Epithelial cell of esophagus (primary cell): ENCODE results near the gene PTGR3.

Experiments
- DNase-seq: peaks from one replicate; pipeline ENCODE4 v3.0.0; 2010; ENCODE audit warnings: low read depth
- H3K4me3 ChIP-seq: 2 replicates; pipeline ENCODE4 v1.5.1; 2011; ENCODE audit warnings: mild to moderate bottlenecking, low read length, control low read depth
- TF ChIP-seq, protein P1 (sequence below): IDR thresholded peaks from 2 replicates; pipeline ENCODE4 v1.5.1; 2011; ENCODE audit warnings: low read depth, mild to moderate bottlenecking, low read length, control low read depth, inconsistent platforms; ENCODE audit not compliant: insufficient read depth; ENCODE audit errors: missing control alignments

The PTGR3 gene

DNA sequence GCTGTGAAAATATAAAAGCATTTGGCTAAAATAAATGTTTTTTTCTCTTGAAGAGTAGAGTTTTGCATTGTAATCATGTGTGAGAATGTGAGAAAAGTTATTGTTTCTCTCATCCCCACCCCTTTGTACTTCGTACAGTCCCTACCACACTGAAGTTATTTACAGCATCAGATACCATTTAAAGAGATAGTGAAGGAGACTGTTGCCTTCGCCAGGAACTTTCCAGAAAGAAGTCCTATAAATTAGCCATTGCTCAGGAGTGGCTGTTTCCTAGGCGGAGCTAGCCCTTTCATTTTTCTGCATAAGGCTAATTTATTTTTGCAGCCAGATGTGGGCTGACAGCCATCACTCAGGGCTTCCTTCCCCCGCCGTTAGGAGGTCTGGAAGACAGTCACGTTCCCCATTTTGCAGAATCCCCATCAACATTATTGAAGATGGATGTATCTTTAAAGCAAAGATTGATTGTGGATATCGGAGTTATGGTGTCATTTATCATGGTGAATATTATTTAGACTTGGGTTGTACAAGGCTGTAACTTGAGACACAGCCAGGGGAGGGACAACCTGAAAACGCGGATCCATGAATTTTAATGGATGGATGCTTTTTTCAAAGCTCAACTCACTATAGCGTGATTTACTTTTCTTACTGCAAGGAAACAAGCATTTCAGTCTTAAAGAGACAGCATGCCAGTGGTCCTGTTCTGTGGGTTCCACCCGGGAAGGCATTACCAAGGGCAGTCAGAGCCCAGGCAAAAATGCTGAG lies 18.8 kb upstream of the PTGR3 start:
- H3K4me3 ChIP-seq = no peak overlapping the region
- TF ChIP-seq, protein P1, sequence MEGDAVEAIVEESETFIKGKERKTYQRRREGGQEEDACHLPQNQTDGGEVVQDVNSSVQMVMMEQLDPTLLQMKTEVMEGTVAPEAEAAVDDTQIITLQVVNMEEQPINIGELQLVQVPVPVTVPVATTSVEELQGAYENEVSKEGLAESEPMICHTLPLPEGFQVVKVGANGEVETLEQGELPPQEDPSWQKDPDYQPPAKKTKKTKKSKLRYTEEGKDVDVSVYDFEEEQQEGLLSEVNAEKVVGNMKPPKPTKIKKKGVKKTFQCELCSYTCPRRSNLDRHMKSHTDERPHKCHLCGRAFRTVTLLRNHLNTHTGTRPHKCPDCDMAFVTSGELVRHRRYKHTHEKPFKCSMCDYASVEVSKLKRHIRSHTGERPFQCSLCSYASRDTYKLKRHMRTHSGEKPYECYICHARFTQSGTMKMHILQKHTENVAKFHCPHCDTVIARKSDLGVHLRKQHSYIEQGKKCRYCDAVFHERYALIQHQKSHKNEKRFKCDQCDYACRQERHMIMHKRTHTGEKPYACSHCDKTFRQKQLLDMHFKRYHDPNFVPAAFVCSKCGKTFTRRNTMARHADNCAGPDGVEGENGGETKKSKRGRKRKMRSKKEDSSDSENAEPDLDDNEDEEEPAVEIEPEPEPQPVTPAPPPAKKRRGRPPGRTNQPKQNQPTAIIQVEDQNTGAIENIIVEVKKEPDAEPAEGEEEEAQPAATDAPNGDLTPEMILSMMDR = no peak
- no peak for DNase-seq

DNA sequence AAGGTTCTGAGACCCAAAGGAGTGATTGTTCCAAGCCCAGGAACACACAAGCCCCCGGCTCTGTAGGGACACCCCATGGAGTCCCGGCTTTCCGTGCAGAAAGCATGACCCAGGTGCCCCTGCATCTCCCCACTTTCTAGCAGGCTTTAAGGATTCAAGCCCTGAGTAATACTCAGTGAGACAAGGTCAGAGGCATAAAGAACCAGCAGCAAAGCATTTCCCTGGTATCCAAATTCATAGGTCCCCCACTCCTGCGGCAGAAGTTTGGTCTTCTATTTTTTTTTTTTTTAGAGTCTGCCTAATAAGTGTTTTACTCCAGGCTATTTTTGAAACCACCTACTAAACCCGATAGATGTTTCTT lies 18.0 kb upstream of the PTGR3 start:
- no peak for DNase-seq
- H3K4me3 ChIP-seq = no peak overlapping the region
- TF ChIP-seq, protein P1 = no peak

DNA sequence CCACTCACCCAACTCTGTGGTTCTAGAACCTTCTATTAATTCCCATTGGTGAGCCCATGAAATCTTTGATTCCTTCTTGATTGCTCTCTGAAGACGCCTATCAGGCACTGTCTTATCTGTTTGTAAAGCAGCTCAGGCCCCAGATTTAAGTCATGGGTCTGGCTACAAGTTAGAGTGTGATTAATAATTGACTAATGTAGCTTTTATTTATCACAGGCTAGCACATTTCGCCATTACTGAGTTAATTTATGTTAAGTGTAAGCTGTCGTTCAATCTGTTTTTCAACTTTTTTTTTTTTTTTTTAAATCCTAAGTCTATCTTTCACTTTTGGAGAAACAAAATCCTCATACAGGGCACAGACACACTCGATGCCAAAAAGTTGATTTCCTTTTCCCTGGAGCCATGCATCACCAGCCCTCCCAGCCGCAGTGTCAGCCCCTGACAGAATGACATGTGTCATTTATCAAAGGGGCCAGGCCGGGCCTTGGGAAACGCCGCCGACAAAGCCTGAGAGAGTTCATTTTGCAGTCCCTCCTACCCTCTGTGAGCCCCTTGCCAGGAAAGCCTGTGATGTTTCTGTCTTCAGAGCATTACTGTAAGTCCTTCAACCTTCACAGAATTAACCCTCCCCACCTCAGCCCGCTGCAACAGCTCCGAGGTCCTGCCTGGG lies 17.5 kb upstream of the PTGR3 start:
- no peak overlapping the region for H3K4me3 ChIP-seq
- DNase-seq = peak; percentile 9
- TF ChIP-seq, protein P1 = no peak

DNA sequence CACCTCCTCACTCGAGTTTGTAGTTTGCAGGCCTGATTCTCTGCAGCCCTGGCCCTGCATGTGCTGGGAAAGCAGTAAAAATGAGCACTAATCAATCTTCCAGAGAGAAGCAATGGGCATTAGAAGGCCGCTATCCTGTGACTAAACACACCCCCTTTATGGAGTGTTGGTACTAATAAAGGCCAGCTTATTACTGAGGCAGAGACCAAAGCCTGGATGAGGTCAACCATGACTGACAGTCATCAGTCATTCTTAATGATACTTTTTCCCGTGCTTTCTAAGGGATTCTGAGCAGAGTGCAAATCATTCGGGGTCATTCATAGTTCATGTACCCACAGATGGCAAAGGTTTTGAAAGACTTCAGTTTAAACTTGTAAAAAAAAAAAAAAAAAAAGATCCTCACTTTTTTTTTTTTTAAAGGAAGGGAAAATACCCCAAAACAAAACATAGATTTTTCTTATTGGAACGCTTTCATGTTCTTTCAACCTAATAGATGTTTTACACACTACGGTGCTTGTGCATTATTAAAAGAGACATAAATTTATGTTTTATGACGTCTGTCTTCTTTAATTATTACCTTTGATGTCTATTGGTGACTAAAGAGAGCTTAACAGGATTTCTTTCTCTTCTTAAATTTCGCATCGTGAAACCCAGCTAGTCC lies 14.9 kb upstream of the PTGR3 start:
- TF ChIP-seq, protein P1 = no peak
- H3K4me3 ChIP-seq = no peak overlapping the region
- no peak for DNase-seq

DNA sequence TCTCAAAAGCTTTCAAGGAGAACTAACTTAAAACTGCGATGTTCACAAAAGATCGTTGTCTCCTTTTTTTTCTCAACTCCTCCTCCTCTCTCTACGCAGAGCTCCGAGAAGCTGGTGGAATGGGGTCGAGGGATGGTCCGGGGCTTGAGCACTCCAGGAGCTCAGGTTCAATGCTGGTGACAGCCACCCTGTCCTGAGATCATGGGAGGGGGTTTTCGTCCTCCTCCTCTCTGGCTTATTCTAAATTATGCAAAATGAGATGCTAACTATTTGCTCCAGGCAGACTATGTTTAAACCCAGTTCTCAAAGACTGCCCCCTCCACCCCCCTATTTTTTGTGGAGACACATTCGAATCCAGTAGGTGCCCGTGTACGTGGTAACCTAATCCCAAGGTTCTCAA lies 13.5 kb upstream of the PTGR3 start:
- TF ChIP-seq, protein P1 = no peak
- DNase-seq = no peak
- H3K4me3 ChIP-seq = no peak overlapping the region

DNA sequence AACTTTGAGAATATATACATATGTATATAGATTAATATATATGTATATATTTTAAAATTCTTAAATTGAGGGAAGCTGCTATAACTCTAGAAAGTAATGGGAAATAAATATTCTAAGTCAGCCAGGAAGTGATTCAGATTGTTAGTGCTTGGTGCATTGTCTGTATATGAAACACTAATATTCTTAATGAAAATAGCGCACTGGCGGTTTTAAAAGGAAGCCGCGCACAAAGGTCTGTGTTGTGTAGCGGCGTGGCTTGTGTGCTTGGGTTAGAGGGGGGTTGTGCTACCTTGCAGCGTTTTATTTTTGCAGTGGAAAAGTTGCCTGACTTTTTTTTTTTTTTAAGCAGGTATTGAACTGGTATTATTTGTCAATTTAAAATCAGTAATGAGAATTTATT lies 13.0 kb upstream of the PTGR3 start:
- DNase-seq = no peak
- H3K4me3 ChIP-seq = no peak overlapping the region
- TF ChIP-seq, protein P1 = no peak
